Esophagus mucosa (tissue), 1 donor: ENCODE results near the gene PYCR2. TPM values are rescaled to one million over a fixed set of nuclear protein-coding genes. Genes with fewer than 3 reads are reported as not detected.

ENCODE experiments used
- ATAC-seq: fragments of 200-7000 bp; cut with Tn5 transposase; one replicate; pipeline ENCODE4 v1.9.1; 2020
- total RNA-seq: library from RNA; stranded (reverse); gene quantifications from one replicate; pipeline ENCODE4 v1.2.4, GENCODE V29; 2023
- donor health status: DM: yes; HTN: yes; CAD: no.

Gene PYCR2
- total RNA-seq, 1 donor from 2014 or later, result 25.7 TPM

DNA sequence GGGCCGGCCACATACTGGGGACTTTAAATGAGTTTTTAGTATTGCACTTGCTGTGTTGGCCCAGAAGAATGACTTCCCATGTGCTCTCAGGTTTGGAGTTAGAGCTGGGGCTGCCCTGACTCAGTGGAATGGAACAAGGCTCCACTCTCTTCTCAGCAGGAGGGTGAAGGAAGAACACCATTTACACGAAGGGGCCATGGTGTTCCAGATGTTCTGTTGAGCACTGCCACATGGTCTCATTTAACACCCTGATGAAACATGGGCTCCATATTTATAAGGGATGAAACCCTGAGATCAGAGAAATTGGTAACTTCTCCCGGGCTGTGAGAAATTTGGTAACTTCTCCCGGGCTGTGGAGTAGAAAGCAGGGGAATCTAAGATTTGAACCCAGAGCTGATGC lies 5.8 kb downstream of the PYCR2 start:
- no peak for ATAC-seq

DNA sequence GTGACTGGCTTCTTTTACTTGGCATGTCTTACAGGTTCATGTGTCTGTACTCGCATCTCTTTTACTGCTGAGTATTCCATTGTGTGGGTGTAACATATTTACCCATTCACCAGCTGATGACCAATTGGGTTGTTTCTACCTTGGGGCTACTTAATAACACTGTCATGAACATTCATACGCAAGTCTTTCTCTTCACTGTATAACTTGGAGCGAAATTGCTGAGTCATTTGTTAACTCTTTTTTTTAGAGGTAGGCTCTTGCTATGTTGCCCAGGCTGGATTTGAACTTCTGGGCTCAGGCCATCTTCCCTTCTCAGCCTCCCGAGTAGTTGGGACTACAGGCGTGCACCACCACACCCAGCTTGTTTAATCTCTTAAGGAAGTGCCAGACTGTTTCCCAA lies 6.5 kb downstream of the PYCR2 start:
- ATAC-seq, result peak; percentile 79

DNA sequence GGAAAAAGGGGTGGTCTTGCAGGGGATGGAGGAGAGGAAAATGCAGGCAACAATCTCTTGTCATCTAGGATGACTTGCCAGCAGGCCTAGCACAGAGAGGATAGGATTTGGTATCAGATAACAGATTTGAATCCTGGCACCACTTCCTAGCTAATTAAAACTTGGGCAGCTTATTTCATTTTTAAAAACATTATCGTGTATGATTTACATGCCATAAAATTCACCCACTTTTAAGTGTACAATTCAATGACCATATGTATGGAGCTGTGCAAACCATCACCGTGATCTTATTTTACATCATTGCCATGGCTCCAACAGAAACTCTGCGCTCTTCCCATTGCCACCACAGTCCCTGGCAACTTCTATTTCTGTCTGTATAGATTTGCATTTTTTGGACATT lies 6.9 kb downstream of the PYCR2 start:
- ATAC-seq, result no peak

DNA sequence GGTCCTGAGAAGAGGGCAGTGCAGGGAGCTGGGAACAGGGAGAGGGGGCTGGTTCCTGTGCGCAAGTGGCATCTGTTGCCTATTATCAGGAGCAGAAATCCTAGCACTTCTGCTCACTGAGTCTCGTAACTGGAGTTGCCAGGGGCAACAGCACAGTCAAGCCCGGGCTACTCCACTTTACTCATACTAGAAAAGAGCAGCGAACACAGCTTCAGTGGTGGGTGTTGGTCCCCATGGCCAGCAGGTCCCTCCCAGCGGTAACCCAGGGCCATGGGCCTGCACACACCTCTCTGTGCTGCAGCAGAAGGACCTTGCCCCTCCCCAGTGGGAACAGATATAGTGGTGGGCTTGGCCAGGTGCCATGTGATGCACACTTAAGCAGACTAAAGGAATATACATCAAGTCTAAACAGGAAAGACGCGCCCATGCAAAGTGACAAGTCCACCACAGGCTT lies 8.5 kb downstream of the PYCR2 start:
- ATAC-seq, result peak; percentile 24

DNA sequence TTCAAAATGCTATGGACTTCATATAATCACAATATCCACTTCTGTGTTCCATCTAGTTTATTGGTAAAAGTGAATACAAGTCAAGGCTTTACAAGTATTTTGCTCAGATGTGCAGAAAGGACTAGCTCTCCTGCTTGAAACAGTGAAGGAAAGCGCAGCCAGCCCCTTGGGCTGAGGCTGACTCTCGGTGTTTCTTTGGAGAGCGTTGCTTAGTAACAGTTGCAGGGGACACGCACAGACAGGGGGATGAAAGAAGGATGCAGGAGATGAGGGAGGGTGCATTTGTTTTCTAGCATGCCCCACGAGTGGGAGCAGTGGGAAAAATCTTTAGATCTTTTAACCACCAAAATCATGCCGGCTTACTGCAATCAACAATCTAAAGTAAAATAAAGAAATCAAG lies 9.1 kb downstream of the PYCR2 start:
- ATAC-seq, result no peak

DNA sequence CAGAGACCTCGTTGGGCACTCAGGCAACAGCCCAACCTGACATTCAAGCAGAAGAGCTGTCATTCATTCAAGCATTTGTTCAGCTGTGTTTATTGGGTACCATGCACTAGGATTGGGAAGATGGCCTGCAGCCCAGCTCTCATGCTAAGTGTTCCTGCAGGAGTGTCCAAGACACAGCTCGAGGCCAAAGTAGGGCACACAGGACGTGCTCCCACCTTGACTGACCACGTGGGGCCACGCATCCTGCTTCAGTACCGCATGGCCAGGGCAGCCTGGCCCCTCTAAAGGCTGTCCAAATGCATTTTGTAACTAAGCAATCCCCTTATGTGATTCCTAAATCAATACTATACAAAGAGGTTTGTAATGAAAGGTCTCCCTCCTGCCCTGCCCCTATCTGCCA lies 9.7 kb downstream of the PYCR2 start:
- no peak for ATAC-seq

DNA sequence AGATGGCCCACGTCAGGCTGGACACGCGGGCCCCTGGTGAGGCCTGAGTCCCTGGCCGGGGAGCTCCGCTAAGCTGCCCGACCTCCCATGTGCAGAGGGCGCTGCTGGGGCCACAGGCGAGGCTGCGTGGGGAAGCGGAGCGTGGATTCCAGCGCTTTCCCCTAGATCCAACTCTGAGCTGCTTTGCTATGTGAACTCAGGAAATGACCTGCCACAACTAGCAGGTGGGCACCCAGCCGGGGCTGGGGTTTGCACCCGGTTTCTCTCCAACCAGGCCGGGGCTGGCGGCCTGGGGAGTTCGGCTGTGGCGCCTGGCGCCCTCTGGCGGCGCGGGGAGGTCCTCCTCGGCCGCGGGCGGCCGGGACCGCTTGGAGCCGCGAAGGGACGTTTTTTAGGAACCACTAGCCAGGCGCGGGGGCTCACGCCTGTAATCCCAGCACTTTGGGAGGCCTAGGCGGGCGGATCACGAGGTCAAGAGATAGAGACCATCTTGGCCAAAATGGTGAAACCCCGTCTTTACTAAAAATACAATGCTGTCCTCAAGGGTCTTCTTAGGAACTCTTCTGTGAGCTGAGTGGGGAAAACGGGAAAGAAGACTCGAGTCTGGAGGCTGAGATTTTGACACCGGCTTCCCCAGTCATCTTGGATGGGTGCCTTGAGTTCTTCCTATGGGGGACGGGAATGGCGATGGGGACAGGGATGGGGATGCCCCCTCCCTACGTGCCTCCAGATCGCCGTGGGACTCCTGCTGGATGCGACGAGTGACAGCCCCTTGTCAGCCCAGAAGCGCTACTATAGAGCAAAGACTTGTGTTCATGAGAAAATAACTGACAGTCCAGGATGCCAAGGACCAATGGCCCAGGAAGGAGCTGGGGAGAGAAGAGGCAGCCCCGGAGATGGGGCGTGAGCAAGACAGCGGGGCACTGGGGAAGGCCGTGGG lies 12.6 kb downstream of the PYCR2 start:
- ATAC-seq, result peak; percentile 33

DNA sequence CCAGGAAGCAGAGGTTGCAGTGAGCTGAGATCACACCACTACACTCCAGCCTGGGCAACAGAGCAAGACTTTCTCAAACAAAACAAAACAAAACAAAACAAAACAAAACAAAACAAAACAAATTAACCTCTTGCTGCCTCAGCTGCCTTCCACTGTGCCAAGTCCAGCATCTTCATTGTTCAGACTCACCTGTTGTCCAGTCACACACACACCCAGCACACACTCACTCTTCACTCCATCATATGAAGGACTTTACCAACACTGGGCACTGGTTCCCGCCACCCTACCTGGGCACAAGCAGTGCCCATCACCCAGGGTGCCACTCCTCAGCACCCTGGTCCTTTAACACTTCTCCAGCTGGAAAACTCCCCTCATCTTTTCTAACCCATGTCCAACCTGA lies 14.6 kb downstream of the PYCR2 start:
- no peak for ATAC-seq

DNA sequence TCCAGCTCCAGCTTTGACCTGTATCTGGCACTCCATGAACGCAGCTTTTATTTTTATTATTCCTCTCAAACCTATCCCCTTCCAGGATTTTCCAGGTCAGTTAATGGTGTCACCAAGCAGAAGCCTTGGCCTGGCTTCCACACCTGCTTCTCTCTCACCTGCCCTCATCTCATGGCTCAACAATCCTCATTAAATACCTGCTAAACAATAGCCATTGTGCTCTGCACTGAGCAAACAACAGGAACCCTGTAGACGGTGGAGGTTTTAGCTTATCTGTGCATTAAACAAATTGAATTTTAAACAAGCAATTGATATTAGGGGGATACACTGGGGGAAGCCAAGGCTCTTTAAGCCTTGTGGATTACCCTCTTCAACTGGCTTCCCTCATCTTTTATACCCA lies 15.3 kb downstream of the PYCR2 start:
- ATAC-seq, result no peak

DNA sequence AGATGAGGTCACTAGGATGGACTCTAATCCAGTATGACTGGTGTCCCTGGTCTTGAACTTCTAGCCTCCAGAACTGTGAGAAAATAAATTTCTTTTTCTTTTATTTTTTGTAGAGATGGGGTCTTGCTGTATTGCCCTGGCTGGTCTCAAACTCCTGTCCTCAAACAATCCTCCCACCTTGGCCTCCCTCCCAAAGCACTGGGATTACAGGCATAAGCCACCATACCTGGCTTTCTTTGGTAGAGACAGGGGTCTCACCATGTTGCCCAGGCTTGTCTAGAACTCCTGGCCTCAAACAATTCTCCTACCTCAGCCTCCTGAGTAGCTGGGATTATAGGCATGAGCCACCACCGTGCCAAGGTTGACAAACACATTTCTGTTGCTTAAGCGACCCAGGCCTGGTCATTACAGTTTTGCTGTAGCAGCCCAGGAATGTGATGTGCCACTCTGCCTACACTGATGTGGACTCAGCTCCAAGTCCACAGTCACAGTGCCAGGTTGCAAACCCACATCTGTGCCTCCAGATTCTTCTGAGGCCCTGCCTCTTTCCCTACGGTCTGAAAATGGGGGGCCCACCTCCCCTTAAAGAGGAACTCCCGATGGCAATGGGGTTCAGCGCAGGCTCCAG lies 15.9 kb downstream of the PYCR2 start:
- ATAC-seq, result no peak

DNA sequence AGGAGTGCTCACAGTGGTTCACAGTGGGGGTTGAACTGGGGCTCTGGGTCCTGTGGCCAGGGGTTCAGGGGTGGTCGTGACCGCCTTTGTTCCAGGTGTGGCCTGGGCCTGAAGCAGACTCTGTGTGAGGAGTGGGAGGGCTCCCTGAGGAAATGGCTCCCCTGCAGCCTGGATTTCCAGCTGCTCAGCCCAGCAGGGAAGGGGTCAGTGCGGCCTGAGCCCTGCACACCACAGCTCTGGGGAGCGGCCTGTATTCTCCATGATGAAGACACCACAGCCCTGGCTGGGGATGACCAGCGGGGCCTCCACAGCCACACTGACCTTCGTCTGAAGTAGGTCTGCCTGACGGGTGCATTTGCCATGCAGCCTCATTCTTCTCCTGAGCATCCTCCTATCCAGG lies 16.7 kb downstream of the PYCR2 start:
- no peak for ATAC-seq

DNA sequence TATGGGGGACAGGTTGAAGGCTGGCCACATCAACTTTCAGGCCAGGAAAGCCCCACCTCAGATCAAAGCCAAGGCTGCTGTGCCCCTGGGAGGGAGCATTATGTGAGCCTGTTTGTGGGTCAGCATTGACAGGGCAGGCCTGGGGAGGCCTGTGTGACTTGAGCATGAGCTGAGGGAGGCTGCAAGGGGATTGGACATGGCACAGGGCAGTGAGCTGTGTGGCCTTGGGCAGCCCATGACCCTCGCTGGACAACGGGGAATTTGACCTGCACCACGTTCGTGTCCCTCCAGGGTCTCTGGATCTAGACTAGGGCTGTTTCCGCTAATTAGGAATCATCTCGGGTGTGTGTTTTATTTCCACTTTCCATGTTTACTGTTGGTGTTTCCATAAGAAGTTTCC lies 17.6 kb downstream of the PYCR2 start:
- no peak for ATAC-seq

DNA sequence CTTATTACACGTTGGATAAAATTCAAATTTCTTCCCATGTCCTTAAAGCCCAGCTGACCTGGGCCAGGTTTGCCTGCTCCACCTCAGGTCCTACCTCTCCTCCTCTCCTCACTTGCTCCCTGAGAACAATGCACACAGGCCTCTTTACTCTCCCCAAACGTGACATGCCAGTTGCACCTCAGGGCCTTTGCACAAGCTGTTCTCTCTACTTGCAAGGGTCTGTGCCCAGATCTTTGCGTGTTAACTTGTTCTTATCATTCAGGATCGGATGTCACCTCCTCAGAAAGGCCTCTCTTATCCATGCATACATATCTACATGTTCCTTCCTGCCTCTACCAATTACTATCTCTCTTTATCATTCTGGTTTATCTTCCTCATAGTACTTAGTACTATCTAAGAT lies 20.4 kb downstream of the PYCR2 start:
- no peak for ATAC-seq

DNA sequence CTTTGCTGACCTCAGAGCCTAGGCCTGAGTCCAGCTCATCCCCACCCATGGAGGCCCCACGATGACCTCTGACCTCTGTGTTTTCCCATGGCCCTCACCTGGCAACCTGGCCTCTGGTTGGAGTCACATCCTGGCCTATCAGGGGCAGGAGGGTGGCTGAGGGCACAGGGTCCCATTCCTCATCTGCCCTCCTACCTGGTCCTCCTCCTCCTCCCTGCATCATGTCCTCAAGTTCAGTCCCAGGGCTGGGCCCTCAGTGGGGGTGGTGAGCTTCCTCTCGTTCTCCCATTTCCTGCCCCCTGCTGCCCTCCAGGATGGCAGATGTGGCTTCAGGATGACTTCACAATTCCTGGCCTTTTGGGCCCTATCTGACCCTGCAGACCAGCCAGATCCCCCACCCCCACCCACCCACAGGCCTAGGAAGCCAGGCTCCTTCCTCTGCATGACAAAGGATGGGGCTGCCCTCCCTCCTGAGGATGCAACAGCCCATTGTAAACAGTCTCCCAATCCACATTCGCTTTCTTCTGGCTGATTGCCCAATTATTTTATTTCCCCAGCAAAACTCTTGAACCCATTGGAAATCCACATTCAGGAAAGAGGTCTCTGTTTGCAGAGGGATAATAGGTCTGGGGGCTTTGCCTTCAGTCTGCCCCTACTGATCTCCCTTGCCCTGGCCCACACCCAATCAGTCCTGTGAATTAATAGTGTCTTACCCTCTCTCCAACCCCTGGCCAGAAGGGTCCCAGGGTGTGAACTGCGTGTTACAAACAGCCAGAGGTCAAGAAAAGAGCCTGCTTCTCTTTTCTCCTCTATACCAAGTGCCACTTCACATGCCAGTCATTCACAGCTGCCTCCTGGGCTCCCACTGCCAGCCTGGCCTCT lies 24.8 kb downstream of the PYCR2 start:
- ATAC-seq, result no peak

DNA sequence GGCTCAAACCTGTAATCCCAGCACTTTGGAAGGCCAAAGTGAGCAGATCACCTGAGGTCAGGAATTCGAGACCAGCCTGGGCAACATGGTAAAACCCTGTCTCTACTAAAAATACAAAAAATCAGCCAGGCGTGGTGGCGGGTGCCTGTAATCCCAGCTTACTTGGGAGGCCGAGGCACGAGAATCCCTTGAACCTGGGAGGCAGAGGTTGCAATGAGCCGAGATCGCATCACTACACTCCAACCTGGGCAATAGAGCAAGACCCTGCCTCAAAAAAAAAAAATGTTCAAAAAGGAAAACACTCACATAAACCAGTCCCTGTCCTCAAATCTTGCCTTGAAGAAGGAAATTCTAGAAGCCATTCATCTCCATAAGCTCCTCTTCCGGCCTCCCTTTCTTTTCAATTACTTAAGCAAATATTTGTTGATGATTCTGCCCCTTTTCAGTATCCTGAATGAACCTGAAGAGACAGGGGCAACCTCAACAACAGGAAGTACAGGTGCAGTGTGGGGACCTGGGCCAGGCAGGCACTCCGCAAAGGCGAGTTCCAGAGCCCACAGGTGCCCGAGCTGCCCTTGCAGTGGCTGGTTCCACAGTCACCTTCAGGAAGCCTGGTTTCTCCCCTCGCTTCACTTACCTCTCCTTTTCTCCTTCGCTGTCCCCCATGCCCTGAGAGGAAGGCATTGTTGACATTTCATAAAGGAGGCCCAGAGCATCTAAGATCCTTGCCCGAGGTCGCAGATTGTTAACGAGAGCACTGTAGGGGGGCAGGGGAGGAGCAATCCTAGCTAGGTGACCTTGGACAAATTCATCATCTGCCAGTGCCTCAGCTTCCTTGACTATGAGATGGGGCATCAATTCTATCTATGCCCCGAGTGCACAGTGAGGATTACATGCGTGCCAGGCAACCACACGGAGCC lies 26.2 kb downstream of the PYCR2 start:
- peak; percentile 50 for ATAC-seq

DNA sequence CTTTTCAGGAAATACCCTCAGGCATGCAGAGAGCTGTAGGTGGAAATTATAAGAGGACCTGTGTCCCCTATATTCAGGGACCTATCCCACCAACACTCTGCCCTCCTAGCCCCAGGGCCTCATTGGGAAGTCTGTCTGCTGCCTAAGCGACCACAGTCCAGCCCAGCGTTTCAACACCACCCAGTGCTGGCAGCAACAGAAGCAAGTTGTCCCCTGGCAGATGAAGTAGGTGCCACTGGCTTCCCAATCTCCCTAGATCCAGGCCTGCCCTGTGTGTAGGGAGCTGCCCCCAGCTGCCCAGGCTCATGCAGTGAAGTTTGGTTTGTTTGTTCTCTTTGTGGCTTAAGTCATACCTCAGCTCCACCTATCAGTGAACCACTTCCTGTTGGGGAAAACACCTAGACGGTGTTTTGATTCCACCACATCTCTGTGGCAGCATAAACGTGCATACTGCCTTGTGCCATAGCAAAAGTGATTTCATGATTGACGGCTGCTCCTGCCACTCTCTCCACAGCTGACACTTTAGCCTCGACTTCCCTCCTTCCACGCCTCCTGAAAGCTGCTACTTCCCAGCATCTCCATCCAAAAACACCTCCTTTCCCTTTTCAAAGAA lies 27.0 kb downstream of the PYCR2 start:
- ATAC-seq, result peak; percentile 96

DNA sequence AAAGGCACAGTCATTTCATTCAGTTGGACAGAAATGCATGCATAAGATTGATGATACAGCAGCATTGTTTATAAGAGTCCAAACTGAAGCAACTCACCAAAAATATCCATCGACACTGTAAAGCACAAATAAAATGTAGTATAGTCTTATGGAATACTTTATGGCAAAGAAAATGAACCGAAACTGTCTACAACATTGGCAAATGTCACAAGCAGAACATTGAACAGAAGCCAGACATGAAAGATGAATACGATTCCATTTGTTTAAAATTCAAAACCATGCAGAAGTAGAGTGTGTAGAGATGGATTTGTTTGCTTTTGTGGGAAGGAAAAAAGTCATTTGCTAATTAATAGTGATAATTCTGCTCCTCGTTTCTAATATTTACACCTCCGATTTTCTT lies 27.6 kb downstream of the PYCR2 start:
- no peak for ATAC-seq

DNA sequence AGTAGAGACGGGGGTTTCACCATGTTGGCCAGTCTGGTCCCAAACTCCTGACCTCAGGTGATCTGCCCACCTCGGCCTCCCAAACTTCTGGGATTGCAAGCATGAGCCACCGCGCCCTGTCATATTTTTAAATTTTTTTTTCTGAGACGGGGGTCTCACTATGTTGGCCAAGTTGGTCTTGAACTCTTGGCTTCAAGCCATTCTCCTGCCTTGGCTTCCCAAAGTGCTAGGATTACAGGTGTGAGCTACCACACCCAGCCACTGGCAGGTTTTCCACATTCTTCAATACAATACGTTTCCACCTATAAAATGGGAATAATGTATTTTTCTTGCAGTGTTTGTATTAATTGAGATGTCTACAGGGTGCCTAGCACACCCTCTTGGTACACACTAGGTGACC lies 31.7 kb downstream of the PYCR2 start:
- ATAC-seq, result no peak

DNA sequence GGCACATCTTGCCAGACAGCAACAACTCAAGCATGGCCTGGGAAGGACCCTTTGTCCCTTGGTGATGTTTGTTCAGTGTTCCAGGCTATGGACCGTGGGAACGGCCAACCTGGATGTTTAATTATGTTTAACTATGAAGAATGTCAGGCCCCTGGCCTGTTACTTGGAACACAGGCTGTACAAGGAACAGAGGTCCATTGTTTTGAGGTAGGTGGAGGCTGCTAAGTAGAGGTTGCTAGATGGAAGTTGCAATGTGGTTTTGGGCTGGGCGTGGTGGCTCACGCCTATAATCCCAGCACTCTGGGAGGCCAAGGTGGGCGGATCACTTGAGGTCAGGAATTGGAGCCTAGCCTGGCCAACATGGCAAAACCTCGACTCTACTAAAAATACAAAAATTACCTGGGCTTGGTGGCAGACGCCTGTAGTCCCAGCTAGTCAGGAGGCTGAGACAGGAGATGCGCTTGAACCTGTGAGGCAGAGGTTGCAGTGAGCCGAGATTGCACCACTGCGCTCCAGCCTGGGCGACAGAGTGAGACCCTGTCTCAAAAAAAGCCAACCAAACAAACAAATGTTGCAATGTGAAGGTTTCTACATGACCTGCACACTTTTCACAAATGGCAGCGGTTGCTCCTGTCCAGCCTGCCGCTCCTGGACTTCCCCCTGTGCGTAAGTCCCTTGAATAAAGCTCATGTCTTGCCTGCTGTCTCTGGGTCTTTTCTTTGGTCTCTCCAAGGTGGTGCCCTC lies 32.6 kb downstream of the PYCR2 start:
- ATAC-seq, result peak; percentile 36

DNA sequence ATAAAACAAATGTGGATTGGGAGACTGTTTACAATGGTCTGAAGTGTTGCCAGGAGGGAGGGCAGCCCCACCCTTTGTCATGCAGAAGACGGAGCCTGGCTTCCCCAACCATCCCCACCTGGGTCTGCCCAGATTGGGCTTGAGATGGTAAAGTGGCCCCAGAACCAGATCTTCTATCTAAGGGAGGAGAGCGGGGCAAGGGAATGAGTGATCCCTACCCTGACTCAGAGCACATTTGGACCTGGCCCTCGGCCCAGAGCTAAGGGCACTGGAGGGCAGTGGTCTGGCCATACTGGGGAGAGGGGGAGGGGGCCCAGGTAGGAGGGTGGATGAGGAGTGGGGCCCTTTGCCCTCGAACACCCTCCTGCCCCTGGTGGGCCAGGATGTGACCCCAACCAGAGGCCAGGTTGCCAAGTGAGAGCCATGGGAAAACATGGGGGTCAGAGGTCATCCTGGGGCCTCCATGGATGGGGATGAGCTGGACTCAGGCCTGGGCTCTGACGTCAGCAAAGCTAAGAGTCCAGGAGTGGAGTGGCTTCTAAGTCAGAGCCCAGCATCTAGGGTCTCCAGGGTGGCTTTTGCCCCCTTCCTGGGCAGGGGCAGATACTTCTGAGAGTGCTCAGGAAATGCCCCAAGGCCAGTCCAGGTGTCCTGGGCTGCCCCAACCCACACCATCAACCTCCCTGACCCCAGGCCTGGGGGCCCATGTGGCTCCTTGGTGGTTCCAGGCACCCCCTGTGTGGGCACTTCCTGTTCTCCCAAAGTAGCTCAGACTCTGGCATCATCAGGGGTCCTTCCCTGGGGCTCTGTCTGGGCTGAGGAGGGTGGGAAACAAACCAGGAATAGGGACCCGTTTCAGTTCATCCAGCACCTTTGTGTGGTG lies 33.5 kb downstream of the PYCR2 start:
- peak; percentile 7 for ATAC-seq
